IMR-90 (cell line): ENCODE measurements around the gene ANKFN1. TPM values are rescaled to one million over a fixed set of nuclear protein-coding genes. Genes with fewer than 3 reads are reported as not detected.

Experiments
- ATAC-seq: fragments of 200-7000 bp; cut with Tn5 transposase; 2 replicates; pipeline ENCODE4 v1.9.1; 2020; ENCODE audit warnings: low read depth, mild to moderate bottlenecking, moderate library complexity
- BruUV-seq: library from RNA; stranded (reverse); fragments of 400-500 nt; replicated peaks from 2 replicates; lab custom pipeline; 2021; lab: Mats Ljungman, UMichigan
- CTCF ChIA-PET: fragments of 300-600 bp; formaldehyde crosslinking; extraction: SDS; loops from one replicate; lab custom pipeline; 2021; ENCODE audit warnings: antibody characterized with exemption; lab: Yijun Ruan, JAX
- POLR2A ChIA-PET: fragments of 300-600 bp; sonication (Branson Sonifier 250); formaldehyde crosslinking; loops from one replicate; lab custom pipeline; 2022; ENCODE audit warnings: antibody characterized with exemption; ENCODE audit not compliant: unreplicated experiment; lab: Charles Lee
- DNase-seq: peaks from one replicate; pipeline ENCODE4 v3.0.0; 2013
- H2AFZ ChIP-seq: replicated peaks from 2 replicates; pipeline ENCODE3; 2013; ENCODE audit warnings: low read length, mild to moderate bottlenecking; ENCODE audit not compliant: poor library complexity
- H2AK5ac ChIP-seq: 2 replicates; pipeline ENCODE4 v1.6.1; 2013; ENCODE audit warnings: low read depth, low read length, inconsistent platforms
- H2AK9ac ChIP-seq: replicated peaks from 2 replicates; pipeline ENCODE3; 2013; ENCODE audit warnings: mild to moderate bottlenecking, low read depth, low read length, moderate library complexity; ENCODE audit not compliant: poor library complexity
- H2BK120ac ChIP-seq: 2 replicates; pipeline ENCODE4 v1.6.1; 2013; ENCODE audit warnings: low read depth, low read length, inconsistent platforms
- H2BK15ac ChIP-seq: 3 replicates; pipeline ENCODE4 v1.6.1; 2013; ENCODE audit warnings: low read depth, low read length, inconsistent platforms
- H2BK20ac ChIP-seq: 2 replicates; pipeline ENCODE4 v1.6.1; 2013; ENCODE audit warnings: low read depth, mild to moderate bottlenecking, inconsistent platforms, low read length, moderate library complexity
- H2BK5ac ChIP-seq: 2 replicates; pipeline ENCODE4 v1.6.1; 2013; ENCODE audit warnings: mild to moderate bottlenecking, low read depth, low read length, inconsistent platforms; ENCODE audit not compliant: poor library complexity, severe bottlenecking
- H3K14ac ChIP-seq: replicated peaks from 2 replicates; pipeline ENCODE4 v1.6.1; 2013; ENCODE audit warnings: low read depth, low read length, inconsistent platforms
- H3K18ac ChIP-seq: 2 replicates; pipeline ENCODE4 v1.6.1; 2013; ENCODE audit warnings: low read depth, low read length, control low read depth
- H3K23ac ChIP-seq: 2 replicates; pipeline ENCODE4 v1.6.1; 2013; ENCODE audit warnings: low read depth, low read length, inconsistent platforms
- H3K27ac ChIP-seq: 2 replicates; pipeline ENCODE4 v1.5.1; 2013; ENCODE audit warnings: mild to moderate bottlenecking, control low read depth, low read length; ENCODE audit not compliant: insufficient read depth
- H3K27me3 ChIP-seq: 2 replicates; pipeline ENCODE4 v1.6.1; 2013; ENCODE audit warnings: low read length; ENCODE audit not compliant: control insufficient read depth, insufficient read depth
- H3K36me3 ChIP-seq: 2 replicates; pipeline ENCODE4 v1.6.1; 2013; ENCODE audit warnings: low read length, mixed read lengths; ENCODE audit not compliant: control insufficient read depth, insufficient read depth
- H3K4ac ChIP-seq: 2 replicates; pipeline ENCODE4 v1.6.1; 2013; ENCODE audit warnings: low read depth, low read length, inconsistent platforms
- H3K4me1 ChIP-seq: 2 replicates; pipeline ENCODE4 v1.6.1; 2013; ENCODE audit warnings: low read length, mixed read lengths; ENCODE audit not compliant: control insufficient read depth, insufficient read depth
- H3K4me2 ChIP-seq: 2 replicates; pipeline ENCODE4 v1.6.1; 2013; ENCODE audit warnings: low read depth, mild to moderate bottlenecking, control low read depth, low read length, moderate library complexity
- H3K4me3 ChIP-seq: 2 replicates; pipeline ENCODE4 v1.5.1; 2013; ENCODE audit warnings: low read depth, mild to moderate bottlenecking, control low read depth, low read length, moderate library complexity; ENCODE audit not compliant: insufficient read depth
- H3K56ac ChIP-seq: 2 replicates; pipeline ENCODE4 v1.6.1; 2013; ENCODE audit warnings: low read length, inconsistent platforms; ENCODE audit not compliant: insufficient read depth; ENCODE audit errors: extremely low read depth
- H3K79me1 ChIP-seq, 2 experiments: 2 replicates each; pipeline ENCODE4 v1.6.1; 2013; ENCODE audit warnings: low read length in 2 of 2, inconsistent platforms in 1 of 2, low read depth in 1 of 2
- H3K9ac ChIP-seq: 2 replicates; pipeline ENCODE4 v1.6.1; 2013; ENCODE audit warnings: low read depth, low read length, control low read depth
- H3K9me1 ChIP-seq: 2 replicates; pipeline ENCODE4 v1.6.1; 2013; ENCODE audit warnings: low read length, inconsistent platforms; ENCODE audit not compliant: insufficient read depth
- H3K9me3 ChIP-seq: 2 replicates; pipeline ENCODE4 v1.6.1; 2013; ENCODE audit warnings: low read length; ENCODE audit not compliant: control insufficient read depth, insufficient read depth
- H4K20me1 ChIP-seq: 2 replicates; pipeline ENCODE4 v1.6.1; 2013; ENCODE audit warnings: low read length, inconsistent platforms; ENCODE audit not compliant: insufficient read depth
- H4K5ac ChIP-seq: 2 replicates; pipeline ENCODE4 v1.6.1; 2013; ENCODE audit warnings: mild to moderate bottlenecking, low read depth, low read length, control low read depth
- H4K8ac ChIP-seq, 2 experiments: 2 replicates each; pipeline ENCODE4 v1.6.1; 2013; ENCODE audit warnings: low read depth in 2 of 2, low read length in 2 of 2, control low read depth in 1 of 2, inconsistent platforms in 1 of 2
- H4K91ac ChIP-seq: 2 replicates; pipeline ENCODE4 v1.6.1; 2013; ENCODE audit warnings: low read depth, low read length, inconsistent platforms; ENCODE audit not compliant: insufficient read depth
- BHLHE40 ChIP-seq: fragments of 150-350 bp; IDR thresholded peaks from 2 replicates; pipeline ENCODE4 v1.6.1; 2016; ENCODE audit warnings: mild to moderate bottlenecking, low read depth, low read length
- CHD1 ChIP-seq: IDR thresholded peaks from 2 replicates; pipeline ENCODE4 v1.6.1; 2012; ENCODE audit warnings: low read depth, low read length, improper control_type of control experiment
- ELK1 ChIP-seq: fragments of 150-350 bp; IDR thresholded peaks from 2 replicates; pipeline ENCODE4 v1.6.1; 2016; ENCODE audit warnings: low read depth, mild to moderate bottlenecking, low read length, moderate library complexity, borderline replicate concordance
- FOS ChIP-seq: fragments of 150-350 bp; IDR thresholded peaks from 2 replicates; pipeline ENCODE4 v1.6.1; 2016; ENCODE audit warnings: low read depth, low read length
- MAFK ChIP-seq: IDR thresholded peaks from 2 replicates; pipeline ENCODE4 v1.6.1; 2012; ENCODE audit warnings: low read depth, low read length, improper control_type of control experiment
- MAZ ChIP-seq: IDR thresholded peaks from 2 replicates; pipeline ENCODE4 v1.6.1; 2012; ENCODE audit warnings: low read depth, mild to moderate bottlenecking, low read length, improper control_type of control experiment, moderate library complexity, borderline replicate concordance
- MXI1 ChIP-seq: IDR thresholded peaks from 2 replicates; pipeline ENCODE4 v1.6.1; 2012; ENCODE audit warnings: low read depth, mild to moderate bottlenecking, low read length, moderate library complexity, borderline replicate concordance
- POLR2A ChIP-seq: IDR thresholded peaks from 2 replicates; pipeline ENCODE4 v1.6.1; 2012; ENCODE audit warnings: mild to moderate bottlenecking, low read depth, low read length
- RAD21 ChIP-seq: IDR thresholded peaks from 2 replicates; pipeline ENCODE4 v1.6.1; 2012; ENCODE audit warnings: low read length, improper control_type of control experiment
- RCOR1 ChIP-seq: IDR thresholded peaks from 2 replicates; pipeline ENCODE4 v1.6.1; 2012; ENCODE audit warnings: mild to moderate bottlenecking, low read length, improper control_type of control experiment; ENCODE audit not compliant: insufficient replicate concordance
- RFX5 ChIP-seq: IDR thresholded peaks from 2 replicates; pipeline ENCODE4 v1.8.0; 2012; ENCODE audit warnings: low read depth, mild to moderate bottlenecking, low read length, moderate library complexity
- SMC3 ChIP-seq: fragments of 150-350 bp; IDR thresholded peaks from 2 replicates; pipeline ENCODE4 v1.6.1; 2016; ENCODE audit warnings: low read depth, mild to moderate bottlenecking, antibody characterized with exemption, low read length, moderate library complexity
- WGBS, 2 experiments: methylation state at CpG; one replicate each; pipeline versions ENCODE4 v1.1.5 to v1.1.7; 2013; ENCODE audit warnings: missing lambda C conversion rate in 2 of 2; ENCODE audit not compliant: insufficient read length in 1 of 2; ENCODE audit errors: extremely low coverage in 2 of 2; 5-methylcytosine and 5-hydroxymethylcytosine counted together
- dilution Hi-C: fragments of 300-500 bp; cut with HindIII; formaldehyde crosslinking; loops from one replicate; pipeline ENCODE4 v1.14.3; 2018; ENCODE audit warnings: low sequenced_read_pairs; ENCODE audit not compliant: unreplicated experiment
- in situ Hi-C: fragments of 300-500 bp; cut with MboI; formaldehyde crosslinking; loops from 3 replicates; pipeline ENCODE4 v1.14.3; 2019; ENCODE audit warnings: low sequenced_read_pairs, inconsistent platforms, mixed read lengths
- intact Hi-C: fragments of 100-400 bp; cut with micrococcal nuclease; formaldehyde crosslinking; loops from 2 replicates; pipeline ENCODE4 v1.10.0; 2022
- polyA plus RNA-seq, 3 experiments: library from polyadenylated mRNA; depleted of rRNA; stranded (reverse); fragments of >200 nt; gene quantifications; 2 replicates each; pipeline ENCODE4 v1.2.3, GENCODE V29; 2012; ENCODE audit warnings: low replicate concordance in 1 of 3
- total RNA-seq: library from RNA; depleted of rRNA; stranded (reverse); fragments of >200 nt; gene quantifications from 2 replicates; pipeline ENCODE4 v1.2.3, GENCODE V29; 2012
- TF ChIP-seq, protein P1 (sequence below): fragments of 150-350 bp; IDR thresholded peaks from 2 replicates; pipeline ENCODE4 v1.6.1; 2017; ENCODE audit warnings: mild to moderate bottlenecking, antibody characterized with exemption, low read length, low read depth

The ANKFN1 gene
- total and polyA plus RNA-seq, 2 of the 4 experiments (the other 2 are of a cell fraction), result not detected

DNA sequence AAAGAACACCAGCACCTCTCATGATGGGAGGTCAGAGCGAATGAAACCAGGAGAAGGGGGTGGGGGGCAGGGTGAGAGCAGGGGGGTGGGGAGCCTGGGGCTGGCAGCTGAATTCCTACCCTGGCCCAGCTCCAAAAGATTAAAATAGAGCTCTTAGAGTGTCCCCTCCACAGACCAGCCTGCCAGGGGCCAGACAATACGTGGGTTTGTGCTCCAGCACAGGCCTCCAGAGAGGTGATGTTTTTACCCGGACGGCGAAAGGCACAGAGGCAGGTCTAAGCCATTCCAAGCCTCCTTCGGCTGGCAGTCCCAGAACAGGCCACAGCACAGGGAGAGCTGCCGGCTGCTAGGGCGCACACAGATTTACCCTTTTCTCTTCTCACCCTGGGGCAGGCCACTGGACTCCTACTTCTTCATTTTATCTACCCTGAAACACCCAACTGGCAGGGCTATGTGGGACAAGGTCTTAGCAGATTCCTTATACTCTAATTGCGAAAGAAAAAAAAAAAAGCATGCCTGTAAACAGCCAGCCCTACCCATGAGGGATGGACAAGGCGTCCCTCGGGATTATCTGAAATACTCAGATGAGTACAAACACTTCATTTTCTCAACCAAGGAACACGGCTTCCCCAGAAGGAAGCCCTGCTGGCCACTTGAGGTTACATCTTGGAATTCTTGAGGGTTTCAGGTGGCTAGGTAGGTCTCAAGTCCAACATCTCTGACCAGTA lies 368.3 kb downstream of the ANKFN1 start:
- Histone ChIP-seq H4K5ac (no peak overlapping the region), H3K56ac (no peak overlapping the region), H3K4me2 (no peak overlapping the region), H3K27ac (no peak overlapping the region), H3K4me1 (no peaks in the 10 kb centered on the region), H3K36me3 (no peaks in the 10 kb centered on the region), H3K18ac (no peak overlapping the region), H2BK5ac (no peak overlapping the region), H4K91ac (no peak overlapping the region), H4K8ac (no peak overlapping the region), H3K9me1 (no peaks in the 10 kb centered on the region), H3K23ac (no peak overlapping the region), H3K27me3 (peaks cover 2% of the 10 kb centered on the region; the same call in 1 of the 2 replicates), H2AK5ac (no peak overlapping the region), H2BK120ac (no peak overlapping the region), H2BK15ac (no peak overlapping the region), H3K4ac (no peak overlapping the region), H3K4me3 (no peak overlapping the region), H3K9me3 (no peaks in the 10 kb centered on the region), H2BK20ac (no peak overlapping the region), H3K9ac (no peak overlapping the region), H3K14ac (no peak overlapping the region), H4K20me1 (no peaks in the 10 kb centered on the region), H2AFZ (no peak overlapping the region), H2AK9ac (no peak overlapping the region), H3K79me1 (no peaks in the 10 kb centered on the region)
- ChIA-PET CTCF (no interaction called here), POLR2A (no interaction called here)
- in situ Hi-C loops, result no loop called here
- TF ChIP-seq RFX5 (no peak), MAFK (no peak), CHD1 (no peak), ELK1 (no peak), MAZ (no peak), RAD21 (no peak), FOS (no peak), MXI1 (no peak), RCOR1 (no peak), POLR2A (no peak), SMC3 (no peak), BHLHE40 (no peak)
- TF ChIP-seq, protein P1, sequence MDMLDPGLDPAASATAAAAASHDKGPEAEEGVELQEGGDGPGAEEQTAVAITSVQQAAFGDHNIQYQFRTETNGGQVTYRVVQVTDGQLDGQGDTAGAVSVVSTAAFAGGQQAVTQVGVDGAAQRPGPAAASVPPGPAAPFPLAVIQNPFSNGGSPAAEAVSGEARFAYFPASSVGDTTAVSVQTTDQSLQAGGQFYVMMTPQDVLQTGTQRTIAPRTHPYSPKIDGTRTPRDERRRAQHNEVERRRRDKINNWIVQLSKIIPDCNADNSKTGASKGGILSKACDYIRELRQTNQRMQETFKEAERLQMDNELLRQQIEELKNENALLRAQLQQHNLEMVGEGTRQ, result no peak
- DNase-seq, result no peak
- dilution Hi-C loops, result no loop called here
- ATAC-seq, result no peak
- no TSS peak for BruUV-seq
- intact Hi-C loops, result no loop called here
- 34% methylated on average over 4 of the region's 12 CpGs; no CpG with 5 or more reads in 1 of the 2 experiments for WGBS, 2 experiments
